ENCODE results near the gene KRTAP5-9.

Gene KRTAP5-9

DNA sequence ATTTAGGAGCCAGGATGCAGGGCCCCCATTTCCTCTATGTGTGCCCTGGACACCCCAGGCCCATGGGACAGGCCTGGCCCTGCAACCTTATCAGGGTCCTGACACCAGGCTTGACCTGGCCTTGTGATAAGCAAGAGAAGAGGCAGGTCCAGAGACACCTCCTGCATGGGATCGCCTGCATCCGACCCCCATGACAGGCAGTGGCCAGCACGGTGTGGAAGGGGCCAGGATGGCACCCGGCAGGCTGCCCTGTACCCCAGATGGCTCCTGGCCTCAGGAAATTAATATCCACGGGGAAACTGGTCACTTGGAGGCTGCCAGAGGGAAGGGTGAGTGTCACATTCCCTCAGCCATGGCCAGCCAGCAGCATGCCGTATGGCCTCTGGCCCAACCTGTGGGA, 6.8 kb downstream of the KRTAP5-9 start:
- Histone ChIP-seq H3K36me3 (ENCODE audit: control insufficient read depth, low read length) (no peaks in the 10 kb centered on the region), H3K27me3 (ENCODE audit: control insufficient read depth, low read length) (peaks cover 23% of the 10 kb centered on the region), H3K4me2 (ENCODE audit: low read length) (no peak overlapping the region), H3K9me3 (ENCODE audit: control insufficient read depth, insufficient read depth, low read length) (no peaks in the 10 kb centered on the region), H3K4me1 (ENCODE audit: control insufficient read depth, low read length) (no peaks in the 10 kb centered on the region), H3K9me2 (replicated peaks; ENCODE audit: control insufficient read depth, low read length) (no peaks in the 10 kb centered on the region), H3K27ac (ENCODE audit: low read depth, low read length) (no peak overlapping the region), H4K20me1 (ENCODE audit: control insufficient read depth, insufficient read depth, low read depth, low read length) (no peaks in the 10 kb centered on the region), H3F3A (ENCODE audit: control insufficient read depth, insufficient read depth) (no peaks in the 10 kb centered on the region), H3K4me3 (ENCODE audit: low read length) (no peak overlapping the region), H3K79me2 (ENCODE audit: control insufficient read depth, low read length) (no peaks in the 10 kb centered on the region)
- no peak for TF ChIP-seq EZH2phosphoT487 (IDR thresholded peaks at IDR 0.05; ENCODE audit: borderline replicate concordance, low read length)
- TF ChIP-seq, protein P1, sequence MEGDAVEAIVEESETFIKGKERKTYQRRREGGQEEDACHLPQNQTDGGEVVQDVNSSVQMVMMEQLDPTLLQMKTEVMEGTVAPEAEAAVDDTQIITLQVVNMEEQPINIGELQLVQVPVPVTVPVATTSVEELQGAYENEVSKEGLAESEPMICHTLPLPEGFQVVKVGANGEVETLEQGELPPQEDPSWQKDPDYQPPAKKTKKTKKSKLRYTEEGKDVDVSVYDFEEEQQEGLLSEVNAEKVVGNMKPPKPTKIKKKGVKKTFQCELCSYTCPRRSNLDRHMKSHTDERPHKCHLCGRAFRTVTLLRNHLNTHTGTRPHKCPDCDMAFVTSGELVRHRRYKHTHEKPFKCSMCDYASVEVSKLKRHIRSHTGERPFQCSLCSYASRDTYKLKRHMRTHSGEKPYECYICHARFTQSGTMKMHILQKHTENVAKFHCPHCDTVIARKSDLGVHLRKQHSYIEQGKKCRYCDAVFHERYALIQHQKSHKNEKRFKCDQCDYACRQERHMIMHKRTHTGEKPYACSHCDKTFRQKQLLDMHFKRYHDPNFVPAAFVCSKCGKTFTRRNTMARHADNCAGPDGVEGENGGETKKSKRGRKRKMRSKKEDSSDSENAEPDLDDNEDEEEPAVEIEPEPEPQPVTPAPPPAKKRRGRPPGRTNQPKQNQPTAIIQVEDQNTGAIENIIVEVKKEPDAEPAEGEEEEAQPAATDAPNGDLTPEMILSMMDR (IDR thresholded peaks at IDR 0.05; ENCODE audit: low read depth, low read length, poor library complexity, severe bottlenecking) = no peak

DNA sequence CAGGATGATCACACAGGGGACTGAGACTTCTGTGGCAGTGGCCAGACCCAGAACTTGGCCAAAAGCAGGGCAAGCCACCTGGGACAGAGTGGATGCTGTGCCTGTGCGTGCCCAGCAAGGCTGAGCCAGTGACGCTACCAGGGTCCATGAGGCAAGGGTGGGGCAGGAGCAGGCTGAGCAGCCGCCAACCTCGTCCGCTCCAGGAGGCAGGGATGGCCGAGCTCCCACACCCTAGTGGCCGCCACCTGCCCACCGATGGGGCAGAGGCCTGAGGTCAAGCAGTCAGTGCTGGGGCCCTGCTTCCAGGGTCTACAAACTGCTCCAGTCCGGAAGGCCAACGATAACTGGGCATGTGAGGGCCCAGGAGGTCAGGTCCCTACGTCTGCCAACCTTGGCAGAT, 7.3 kb downstream of the KRTAP5-9 start:
- Histone ChIP-seq H3K4me3 (ENCODE audit: low read length) (no peak overlapping the region), H3K27ac (ENCODE audit: low read depth, low read length) (no peak overlapping the region), H4K20me1 (ENCODE audit: control insufficient read depth, insufficient read depth, low read depth, low read length) (no peaks in the 10 kb centered on the region), H3K4me2 (ENCODE audit: low read length) (no peak overlapping the region), H3K9me3 (ENCODE audit: control insufficient read depth, insufficient read depth, low read length) (no peaks in the 10 kb centered on the region), H3K27me3 (ENCODE audit: control insufficient read depth, low read length) (peaks cover 20% of the 10 kb centered on the region), H3K9me2 (replicated peaks; ENCODE audit: control insufficient read depth, low read length) (no peaks in the 10 kb centered on the region), H3K79me2 (ENCODE audit: control insufficient read depth, low read length) (no peaks in the 10 kb centered on the region), H3K36me3 (ENCODE audit: control insufficient read depth, low read length) (no peaks in the 10 kb centered on the region), H3K4me1 (ENCODE audit: control insufficient read depth, low read length) (no peaks in the 10 kb centered on the region), H3F3A (ENCODE audit: control insufficient read depth, insufficient read depth) (no peaks in the 10 kb centered on the region)
- no peak for TF ChIP-seq EZH2phosphoT487 (IDR thresholded peaks at IDR 0.05; ENCODE audit: borderline replicate concordance, low read length)
- TF ChIP-seq, protein P1 (IDR thresholded peaks at IDR 0.05; ENCODE audit: low read depth, low read length, poor library complexity, severe bottlenecking) = no peak

DNA sequence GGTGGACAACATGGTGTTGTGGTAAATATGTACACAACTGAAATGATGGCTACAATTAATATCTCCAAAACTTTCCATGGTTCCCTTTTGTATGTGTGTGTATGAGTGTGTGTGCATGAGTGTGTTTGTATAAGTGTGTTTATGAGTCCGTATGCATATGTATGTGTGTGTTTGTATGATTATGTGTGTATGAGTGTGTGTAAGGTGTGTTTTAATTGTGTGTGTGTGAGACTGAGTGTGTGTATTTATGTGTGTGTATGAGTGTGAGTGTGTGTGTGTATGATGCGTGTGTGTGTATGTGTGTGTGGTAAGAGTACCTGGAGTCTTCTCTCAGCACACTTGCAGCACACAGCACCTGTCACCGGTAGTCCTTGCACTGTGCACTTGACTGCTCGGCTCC, 7.8 kb downstream of the KRTAP5-9 start:
- Histone ChIP-seq H4K20me1 (ENCODE audit: control insufficient read depth, insufficient read depth, low read depth, low read length) (no peaks in the 10 kb centered on the region), H3K36me3 (ENCODE audit: control insufficient read depth, low read length) (no peaks in the 10 kb centered on the region), H3K4me2 (ENCODE audit: low read length) (no peak overlapping the region), H3K27me3 (ENCODE audit: control insufficient read depth, low read length) (peaks cover 15% of the 10 kb centered on the region), H3K9me3 (ENCODE audit: control insufficient read depth, insufficient read depth, low read length) (no peaks in the 10 kb centered on the region), H3K4me3 (ENCODE audit: low read length) (no peak overlapping the region), H3K4me1 (ENCODE audit: control insufficient read depth, low read length) (no peaks in the 10 kb centered on the region), H3K27ac (ENCODE audit: low read depth, low read length) (no peak overlapping the region), H3F3A (ENCODE audit: control insufficient read depth, insufficient read depth) (no peaks in the 10 kb centered on the region), H3K79me2 (ENCODE audit: control insufficient read depth, low read length) (no peaks in the 10 kb centered on the region), H3K9me2 (replicated peaks; ENCODE audit: control insufficient read depth, low read length) (no peaks in the 10 kb centered on the region)
- TF ChIP-seq, protein P1 (IDR thresholded peaks at IDR 0.05; ENCODE audit: low read depth, low read length, poor library complexity, severe bottlenecking) = no peak
- TF ChIP-seq EZH2phosphoT487 (IDR thresholded peaks at IDR 0.05; ENCODE audit: borderline replicate concordance, low read length) = no peak

DNA sequence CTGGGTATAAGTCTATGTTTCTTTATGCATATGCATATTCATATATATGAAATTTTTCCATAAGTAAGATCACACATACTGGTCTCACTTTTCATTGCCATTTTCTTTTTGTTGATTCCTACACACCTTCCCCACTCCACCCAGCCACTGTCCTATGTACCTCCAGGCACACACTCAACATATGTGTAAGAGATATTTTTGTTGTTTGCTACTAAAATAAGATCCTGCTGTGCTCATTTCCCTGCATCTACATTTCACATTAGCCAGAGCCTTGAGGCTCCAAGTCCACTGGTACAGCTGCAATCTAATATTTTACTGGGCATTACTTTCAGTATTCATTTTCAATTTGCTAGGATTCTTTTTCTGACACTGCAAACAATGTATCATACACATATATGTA, 9.0 kb downstream of the KRTAP5-9 start:
- Histone ChIP-seq H3K27ac (ENCODE audit: low read depth, low read length) (no peak overlapping the region), H3K9me2 (replicated peaks; ENCODE audit: control insufficient read depth, low read length) (no peaks in the 10 kb centered on the region), H3K79me2 (ENCODE audit: control insufficient read depth, low read length) (no peaks in the 10 kb centered on the region), H3K4me1 (ENCODE audit: control insufficient read depth, low read length) (no peaks in the 10 kb centered on the region), H3K9me3 (ENCODE audit: control insufficient read depth, insufficient read depth, low read length) (no peaks in the 10 kb centered on the region), H3K4me2 (ENCODE audit: low read length) (no peak overlapping the region), H3K4me3 (ENCODE audit: low read length) (no peak overlapping the region), H4K20me1 (ENCODE audit: control insufficient read depth, insufficient read depth, low read depth, low read length) (no peaks in the 10 kb centered on the region), H3K27me3 (ENCODE audit: control insufficient read depth, low read length) (peaks cover 7% of the 10 kb centered on the region; the same call in 1 of the 2 replicates), H3F3A (ENCODE audit: control insufficient read depth, insufficient read depth) (no peaks in the 10 kb centered on the region), H3K36me3 (ENCODE audit: control insufficient read depth, low read length) (no peaks in the 10 kb centered on the region)
- TF ChIP-seq, protein P1 (IDR thresholded peaks at IDR 0.05; ENCODE audit: low read depth, low read length, poor library complexity, severe bottlenecking) = no peak
- no peak for TF ChIP-seq EZH2phosphoT487 (IDR thresholded peaks at IDR 0.05; ENCODE audit: borderline replicate concordance, low read length)
